ENCODE measurements around the gene ACAD9. TPM values are rescaled to one million over a fixed set of nuclear protein-coding genes. Genes with fewer than 3 reads are reported as not detected.

ACAD9 gene
- total and polyA plus RNA-seq, 9 of the 15 experiments (the other 6 are each of a cell fraction or from before 2014, with no cell fraction given): 10.2 to 32.6 (median 22.8) TPM

DNA sequence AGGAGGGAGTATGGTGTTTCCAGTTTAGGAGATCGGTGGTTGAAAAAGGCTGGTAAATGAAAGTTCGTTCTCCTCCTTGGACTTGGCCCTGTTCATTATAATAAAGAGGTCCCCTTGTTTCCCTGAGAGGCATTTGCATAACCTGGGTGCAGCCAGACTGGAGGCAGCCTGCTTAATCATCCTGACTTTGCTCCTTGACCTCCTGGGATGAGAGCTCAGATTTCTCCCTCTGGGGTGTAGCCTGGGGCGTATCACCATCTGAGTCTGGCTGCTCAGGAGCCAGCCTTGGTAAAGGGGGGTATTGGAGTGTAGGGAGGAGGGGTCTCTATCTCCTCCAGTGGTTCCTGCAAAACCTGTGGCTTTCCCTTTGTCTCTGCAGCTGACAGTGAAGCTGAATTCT is 21.3 kb upstream of the ACAD9 start:
- Histone ChIP-seq H4K20me1 (replicated peaks; ENCODE audit: control insufficient read depth, insufficient read depth, low read length) (no peaks in the 10 kb centered on the region), H3K36me3 (ENCODE audit: control insufficient read depth, insufficient read depth, low read length) (no peaks in the 10 kb centered on the region), H3K4me1 (replicated peaks in 1 of 2; ENCODE audit: control insufficient read depth in 2 of 2, insufficient read depth in 2 of 2, low read length in 2 of 2) (no peaks in the 10 kb centered on the region; a peak in 2 of 5 replicates), H3K27me3 (ENCODE audit: control insufficient read depth in 2 of 2, insufficient read depth in 2 of 2, low read length in 2 of 2) (no peaks in the 10 kb centered on the region), H3K79me2 (ENCODE audit: control insufficient read depth, insufficient read depth, low read length) (no peaks in the 10 kb centered on the region), H3K9me3 (replicated peaks; ENCODE audit: control insufficient read depth, insufficient read depth, low read depth, low read length) (peaks cover 24% of the 10 kb centered on the region), H3K27ac (ENCODE audit: extremely low read depth, low read depth, low read length) (no peak overlapping the region), H3K9me1 (ENCODE audit: control insufficient read depth, insufficient read depth, low read length) (no peaks in the 10 kb centered on the region), H3K4me3 (no peak overlapping the region), H2AFZ (ENCODE audit: low read depth, low read length) (no peak overlapping the region), H3K9ac (ENCODE audit: insufficient read depth in 1 of 2, low read depth in 2 of 2, low read length in 2 of 2) (no peak overlapping the region), H3K4me2 (ENCODE audit: insufficient read depth, low read length) (no peak overlapping the region)
- no peak for TF ChIP-seq MAFG (tag; conservative IDR thresholded peaks at IDR 0.05)
- TF ChIP-seq, protein P1, sequence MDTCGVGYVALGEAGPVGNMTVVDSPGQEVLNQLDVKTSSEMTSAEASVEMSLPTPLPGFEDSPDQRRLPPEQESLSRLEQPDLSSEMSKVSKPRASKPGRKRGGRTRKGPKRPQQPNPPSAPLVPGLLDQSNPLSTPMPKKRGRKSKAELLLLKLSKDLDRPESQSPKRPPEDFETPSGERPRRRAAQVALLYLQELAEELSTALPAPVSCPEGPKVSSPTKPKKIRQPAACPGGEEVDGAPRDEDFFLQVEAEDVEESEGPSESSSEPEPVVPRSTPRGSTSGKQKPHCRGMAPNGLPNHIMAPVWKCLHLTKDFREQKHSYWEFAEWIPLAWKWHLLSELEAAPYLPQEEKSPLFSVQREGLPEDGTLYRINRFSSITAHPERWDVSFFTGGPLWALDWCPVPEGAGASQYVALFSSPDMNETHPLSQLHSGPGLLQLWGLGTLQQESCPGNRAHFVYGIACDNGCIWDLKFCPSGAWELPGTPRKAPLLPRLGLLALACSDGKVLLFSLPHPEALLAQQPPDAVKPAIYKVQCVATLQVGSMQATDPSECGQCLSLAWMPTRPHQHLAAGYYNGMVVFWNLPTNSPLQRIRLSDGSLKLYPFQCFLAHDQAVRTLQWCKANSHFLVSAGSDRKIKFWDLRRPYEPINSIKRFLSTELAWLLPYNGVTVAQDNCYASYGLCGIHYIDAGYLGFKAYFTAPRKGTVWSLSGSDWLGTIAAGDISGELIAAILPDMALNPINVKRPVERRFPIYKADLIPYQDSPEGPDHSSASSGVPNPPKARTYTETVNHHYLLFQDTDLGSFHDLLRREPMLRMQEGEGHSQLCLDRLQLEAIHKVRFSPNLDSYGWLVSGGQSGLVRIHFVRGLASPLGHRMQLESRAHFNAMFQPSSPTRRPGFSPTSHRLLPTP (IDR thresholded peaks at IDR 0.05; ENCODE audit: borderline replicate concordance, extremely low read depth, insufficient read length): no peak
- TF ChIP-seq CHD4 (IDR thresholded peaks at IDR 0.05; ENCODE audit: insufficient read depth, insufficient replicate concordance, low read depth, low read length, poor library complexity, severe bottlenecking): no peak
- no peak for TF ChIP-seq RUNX1 (IDR thresholded peaks at IDR 0.05; ENCODE audit: low read depth)
- TF ChIP-seq CCNT2 (IDR thresholded peaks at IDR 0.05; ENCODE audit: borderline replicate concordance, extremely low read depth, insufficient read length, low read depth, low read length): no peak
- no peak for TF ChIP-seq KLF13 (tag; IDR thresholded peaks at IDR 0.05; ENCODE audit: borderline replicate concordance, low read depth)
- TF ChIP-seq, protein P2, sequence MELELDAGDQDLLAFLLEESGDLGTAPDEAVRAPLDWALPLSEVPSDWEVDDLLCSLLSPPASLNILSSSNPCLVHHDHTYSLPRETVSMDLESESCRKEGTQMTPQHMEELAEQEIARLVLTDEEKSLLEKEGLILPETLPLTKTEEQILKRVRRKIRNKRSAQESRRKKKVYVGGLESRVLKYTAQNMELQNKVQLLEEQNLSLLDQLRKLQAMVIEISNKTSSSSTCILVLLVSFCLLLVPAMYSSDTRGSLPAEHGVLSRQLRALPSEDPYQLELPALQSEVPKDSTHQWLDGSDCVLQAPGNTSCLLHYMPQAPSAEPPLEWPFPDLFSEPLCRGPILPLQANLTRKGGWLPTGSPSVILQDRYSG (tag; conservative IDR thresholded peaks at IDR 0.05; ENCODE audit: low read depth): no peak
- no peak for TF ChIP-seq SRSF7 (optimal IDR thresholded peaks at IDR 0.05; ENCODE audit: low read depth, low read length)
- no peak for TF ChIP-seq ZNF24 (IDR thresholded peaks at IDR 0.05)
- no peak for FAIRE-seq
- 32% methylated on average over 3 of the region's 3 CpGs for WGBS (ENCODE audit: insufficient coverage, low coverage, missing lambda C conversion rate)
- no TSS peak for BruUV-seq (replicated peaks)
- in situ Hi-C loops (cut with MboI) (no loop called here), intact Hi-C loops (cut with micrococcal nuclease) (no loop called here)
- no peak for ATAC-seq
- POLR2A ChIA-PET: no interaction called here
- CTCF ChIA-PET (ENCODE audit: low intra/inter-chr PET ratio): no interaction called here
- no peak for DNase-seq (ENCODE audit: extremely low read depth in 1 of 4, low spot score in 3 of 4)
